Measurements from ENCODE around the gene TMEM43. TPM values are rescaled to one million over a fixed set of nuclear protein-coding genes. Genes with fewer than 3 reads are reported as not detected.

The TMEM43 gene
- total and polyA plus RNA-seq, 10 of the 15 experiments (the other 5 are each of a cell fraction or from before 2014, with no cell fraction given), result 7.2 to 33.0 (median 18.5) TPM

DNA sequence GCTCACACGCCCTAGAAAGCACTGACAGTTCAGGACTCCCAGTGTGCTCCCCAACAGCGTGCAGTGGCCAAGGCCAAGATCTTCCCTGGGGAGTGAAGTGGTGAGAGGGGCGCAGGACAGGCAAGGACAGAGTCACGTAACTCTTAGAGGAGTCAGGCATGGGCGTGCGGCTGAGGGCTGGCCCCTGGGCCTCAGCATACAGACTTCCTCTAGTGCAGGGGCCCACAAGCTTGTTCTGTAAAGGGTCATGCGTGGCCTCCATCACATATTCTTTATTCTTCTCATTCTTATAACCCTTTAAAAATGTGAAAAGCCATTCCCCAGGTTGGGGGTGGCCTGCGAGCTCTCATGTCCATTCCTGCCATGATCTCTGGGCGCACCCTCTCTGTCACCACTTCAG, 25.2 kb downstream of the TMEM43 start:
- Histone ChIP-seq H3K27ac (ENCODE audit: control insufficient read depth, insufficient read depth) (no peak overlapping the region), H3K9ac (ENCODE audit: control insufficient read depth, insufficient read depth, low read length) (no peak overlapping the region), H3K27me3 (replicated peaks in 1 of 2; ENCODE audit: control insufficient read depth in 2 of 2, insufficient read depth in 2 of 2, low read length in 1 of 2) (no peaks in the 10 kb centered on the region), H3K9me3 (replicated peaks; ENCODE audit: control insufficient read depth, insufficient read depth, low read length) (no peaks in the 10 kb centered on the region), H3K79me2 (ENCODE audit: control insufficient read depth, insufficient read depth, low read length) (no peaks in the 10 kb centered on the region), H2AFZ (ENCODE audit: control insufficient read depth, low read depth, low read length) (no peak overlapping the region), H3K4me1 (ENCODE audit: control insufficient read depth, insufficient read depth, low read length) (peaks cover 3% of the 10 kb centered on the region; the same call in 1 of the 2 replicates), H3K36me3 (ENCODE audit: control insufficient read depth in 2 of 2, insufficient read depth in 2 of 2, low read length in 1 of 2) (peaks cover 15 to 20% of the 10 kb centered on the region in 2 experiments), H4K20me1 (ENCODE audit: control insufficient read depth, insufficient read depth) (no peaks in the 10 kb centered on the region), H3K4me2 (ENCODE audit: control insufficient read depth, insufficient read depth) (no peak overlapping the region), H3K4me3 (no peak overlapping the region)
- in situ Hi-C loops (cut with MboI), result no loop called here
- RAD21 ChIA-PET (ENCODE audit: unreplicated experiment), result no interaction called here
- no TSS peak for BruUV-seq (replicated peaks)
- intact Hi-C loops (cut with micrococcal nuclease; ENCODE audit: unreplicated experiment), result no loop called here
- WGBS (ENCODE audit: insufficient coverage, insufficient replicate concordance, low lambda C conversion rate, missing lambda C conversion rate), result 94% methylated on average over 9 of the region's 9 CpGs
- CTCF ChIA-PET, result no interaction called here
- SMC1A ChIA-PET (ENCODE audit: uncharacterized antibody, unreplicated experiment), result no interaction called here
- no peak for ATAC-seq
- POLR2A ChIA-PET, result no interaction called here
- DNase-seq (ENCODE audit: low read depth, low spot score), result no peak
- FAIRE-seq, result no peak
- TF ChIP-seq SRF (IDR thresholded peaks at IDR 0.05; ENCODE audit: low read depth in 2 of 2, low read length in 2 of 2) (no peak), YY1 (IDR thresholded peaks at IDR 0.05; ENCODE audit: low read depth, low read length) (no peak), EED (IDR thresholded peaks at IDR 0.05; ENCODE audit: low read depth) (no peak), CEBPB (IDR thresholded peaks at IDR 0.05; ENCODE audit: borderline replicate concordance in 1 of 2, low read depth in 2 of 2, low read length in 2 of 2) (no peak), JUND (IDR thresholded peaks at IDR 0.05; ENCODE audit: low read depth, low read length) (no peak), CHD2 (IDR thresholded peaks at IDR 0.05; ENCODE audit: borderline replicate concordance, low read depth, low read length) (no peak), ZNF274 (IDR thresholded peaks at IDR 0.05; ENCODE audit: insufficient read depth, insufficient read length) (no peak), MYB (IDR thresholded peaks at IDR 0.05; ENCODE audit: borderline replicate concordance, low read depth, low read length) (no peak), IRF4 (IDR thresholded peaks at IDR 0.05; ENCODE audit: low read depth, low read length) (no peak), TAF1 (IDR thresholded peaks at IDR 0.05; ENCODE audit: borderline replicate concordance, low read depth, low read length) (no peak)
- TF ChIP-seq, protein P1, sequence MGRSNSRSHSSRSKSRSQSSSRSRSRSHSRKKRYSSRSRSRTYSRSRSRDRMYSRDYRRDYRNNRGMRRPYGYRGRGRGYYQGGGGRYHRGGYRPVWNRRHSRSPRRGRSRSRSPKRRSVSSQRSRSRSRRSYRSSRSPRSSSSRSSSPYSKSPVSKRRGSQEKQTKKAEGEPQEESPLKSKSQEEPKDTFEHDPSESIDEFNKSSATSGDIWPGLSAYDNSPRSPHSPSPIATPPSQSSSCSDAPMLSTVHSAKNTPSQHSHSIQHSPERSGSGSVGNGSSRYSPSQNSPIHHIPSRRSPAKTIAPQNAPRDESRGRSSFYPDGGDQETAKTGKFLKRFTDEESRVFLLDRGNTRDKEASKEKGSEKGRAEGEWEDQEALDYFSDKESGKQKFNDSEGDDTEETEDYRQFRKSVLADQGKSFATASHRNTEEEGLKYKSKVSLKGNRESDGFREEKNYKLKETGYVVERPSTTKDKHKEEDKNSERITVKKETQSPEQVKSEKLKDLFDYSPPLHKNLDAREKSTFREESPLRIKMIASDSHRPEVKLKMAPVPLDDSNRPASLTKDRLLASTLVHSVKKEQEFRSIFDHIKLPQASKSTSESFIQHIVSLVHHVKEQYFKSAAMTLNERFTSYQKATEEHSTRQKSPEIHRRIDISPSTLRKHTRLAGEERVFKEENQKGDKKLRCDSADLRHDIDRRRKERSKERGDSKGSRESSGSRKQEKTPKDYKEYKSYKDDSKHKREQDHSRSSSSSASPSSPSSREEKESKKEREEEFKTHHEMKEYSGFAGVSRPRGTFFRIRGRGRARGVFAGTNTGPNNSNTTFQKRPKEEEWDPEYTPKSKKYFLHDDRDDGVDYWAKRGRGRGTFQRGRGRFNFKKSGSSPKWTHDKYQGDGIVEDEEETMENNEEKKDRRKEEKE (IDR thresholded peaks at IDR 0.05), result no peak
- TF ChIP-seq, protein P2, sequence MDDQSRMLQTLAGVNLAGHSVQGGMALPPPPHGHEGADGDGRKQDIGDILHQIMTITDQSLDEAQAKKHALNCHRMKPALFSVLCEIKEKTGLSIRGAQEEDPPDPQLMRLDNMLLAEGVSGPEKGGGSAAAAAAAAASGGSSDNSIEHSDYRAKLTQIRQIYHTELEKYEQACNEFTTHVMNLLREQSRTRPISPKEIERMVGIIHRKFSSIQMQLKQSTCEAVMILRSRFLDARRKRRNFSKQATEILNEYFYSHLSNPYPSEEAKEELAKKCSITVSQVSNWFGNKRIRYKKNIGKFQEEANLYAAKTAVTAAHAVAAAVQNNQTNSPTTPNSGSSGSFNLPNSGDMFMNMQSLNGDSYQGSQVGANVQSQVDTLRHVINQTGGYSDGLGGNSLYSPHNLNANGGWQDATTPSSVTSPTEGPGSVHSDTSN (IDR thresholded peaks at IDR 0.05; ENCODE audit: insufficient replicate concordance, low read depth, low read length), result no peak
- TF ChIP-seq, protein P3, sequence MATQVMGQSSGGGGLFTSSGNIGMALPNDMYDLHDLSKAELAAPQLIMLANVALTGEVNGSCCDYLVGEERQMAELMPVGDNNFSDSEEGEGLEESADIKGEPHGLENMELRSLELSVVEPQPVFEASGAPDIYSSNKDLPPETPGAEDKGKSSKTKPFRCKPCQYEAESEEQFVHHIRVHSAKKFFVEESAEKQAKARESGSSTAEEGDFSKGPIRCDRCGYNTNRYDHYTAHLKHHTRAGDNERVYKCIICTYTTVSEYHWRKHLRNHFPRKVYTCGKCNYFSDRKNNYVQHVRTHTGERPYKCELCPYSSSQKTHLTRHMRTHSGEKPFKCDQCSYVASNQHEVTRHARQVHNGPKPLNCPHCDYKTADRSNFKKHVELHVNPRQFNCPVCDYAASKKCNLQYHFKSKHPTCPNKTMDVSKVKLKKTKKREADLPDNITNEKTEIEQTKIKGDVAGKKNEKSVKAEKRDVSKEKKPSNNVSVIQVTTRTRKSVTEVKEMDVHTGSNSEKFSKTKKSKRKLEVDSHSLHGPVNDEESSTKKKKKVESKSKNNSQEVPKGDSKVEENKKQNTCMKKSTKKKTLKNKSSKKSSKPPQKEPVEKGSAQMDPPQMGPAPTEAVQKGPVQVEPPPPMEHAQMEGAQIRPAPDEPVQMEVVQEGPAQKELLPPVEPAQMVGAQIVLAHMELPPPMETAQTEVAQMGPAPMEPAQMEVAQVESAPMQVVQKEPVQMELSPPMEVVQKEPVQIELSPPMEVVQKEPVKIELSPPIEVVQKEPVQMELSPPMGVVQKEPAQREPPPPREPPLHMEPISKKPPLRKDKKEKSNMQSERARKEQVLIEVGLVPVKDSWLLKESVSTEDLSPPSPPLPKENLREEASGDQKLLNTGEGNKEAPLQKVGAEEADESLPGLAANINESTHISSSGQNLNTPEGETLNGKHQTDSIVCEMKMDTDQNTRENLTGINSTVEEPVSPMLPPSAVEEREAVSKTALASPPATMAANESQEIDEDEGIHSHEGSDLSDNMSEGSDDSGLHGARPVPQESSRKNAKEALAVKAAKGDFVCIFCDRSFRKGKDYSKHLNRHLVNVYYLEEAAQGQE (IDR thresholded peaks at IDR 0.05; ENCODE audit: low read depth, low read length), result no peak
- TF ChIP-seq, protein P4, sequence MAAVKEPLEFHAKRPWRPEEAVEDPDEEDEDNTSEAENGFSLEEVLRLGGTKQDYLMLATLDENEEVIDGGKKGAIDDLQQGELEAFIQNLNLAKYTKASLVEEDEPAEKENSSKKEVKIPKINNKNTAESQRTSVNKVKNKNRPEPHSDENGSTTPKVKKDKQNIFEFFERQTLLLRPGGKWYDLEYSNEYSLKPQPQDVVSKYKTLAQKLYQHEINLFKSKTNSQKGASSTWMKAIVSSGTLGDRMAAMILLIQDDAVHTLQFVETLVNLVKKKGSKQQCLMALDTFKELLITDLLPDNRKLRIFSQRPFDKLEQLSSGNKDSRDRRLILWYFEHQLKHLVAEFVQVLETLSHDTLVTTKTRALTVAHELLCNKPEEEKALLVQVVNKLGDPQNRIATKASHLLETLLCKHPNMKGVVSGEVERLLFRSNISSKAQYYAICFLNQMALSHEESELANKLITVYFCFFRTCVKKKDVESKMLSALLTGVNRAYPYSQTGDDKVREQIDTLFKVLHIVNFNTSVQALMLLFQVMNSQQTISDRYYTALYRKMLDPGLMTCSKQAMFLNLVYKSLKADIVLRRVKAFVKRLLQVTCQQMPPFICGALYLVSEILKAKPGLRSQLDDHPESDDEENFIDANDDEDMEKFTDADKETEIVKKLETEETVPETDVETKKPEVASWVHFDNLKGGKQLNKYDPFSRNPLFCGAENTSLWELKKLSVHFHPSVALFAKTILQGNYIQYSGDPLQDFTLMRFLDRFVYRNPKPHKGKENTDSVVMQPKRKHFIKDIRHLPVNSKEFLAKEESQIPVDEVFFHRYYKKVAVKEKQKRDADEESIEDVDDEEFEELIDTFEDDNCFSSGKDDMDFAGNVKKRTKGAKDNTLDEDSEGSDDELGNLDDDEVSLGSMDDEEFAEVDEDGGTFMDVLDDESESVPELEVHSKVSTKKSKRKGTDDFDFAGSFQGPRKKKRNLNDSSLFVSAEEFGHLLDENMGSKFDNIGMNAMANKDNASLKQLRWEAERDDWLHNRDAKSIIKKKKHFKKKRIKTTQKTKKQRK (IDR thresholded peaks at IDR 0.05; ENCODE audit: low read depth, low read length), result no peak
